TTC549 (cell line): ENCODE measurements around the gene PDLIM5.
"Not testable (repeated sequence)": the region's sequence is repeated elsewhere in the genome, so short reads cannot be mapped to it uniquely, and the experiment has no call there.

Experiments used
- FAIRE-seq: peaks from 2 replicates; lab custom pipeline; 2012; peaks lifted over from hg19 to GRCh38; lab: Jason Lieb, UNC

Gene PDLIM5

DNA sequence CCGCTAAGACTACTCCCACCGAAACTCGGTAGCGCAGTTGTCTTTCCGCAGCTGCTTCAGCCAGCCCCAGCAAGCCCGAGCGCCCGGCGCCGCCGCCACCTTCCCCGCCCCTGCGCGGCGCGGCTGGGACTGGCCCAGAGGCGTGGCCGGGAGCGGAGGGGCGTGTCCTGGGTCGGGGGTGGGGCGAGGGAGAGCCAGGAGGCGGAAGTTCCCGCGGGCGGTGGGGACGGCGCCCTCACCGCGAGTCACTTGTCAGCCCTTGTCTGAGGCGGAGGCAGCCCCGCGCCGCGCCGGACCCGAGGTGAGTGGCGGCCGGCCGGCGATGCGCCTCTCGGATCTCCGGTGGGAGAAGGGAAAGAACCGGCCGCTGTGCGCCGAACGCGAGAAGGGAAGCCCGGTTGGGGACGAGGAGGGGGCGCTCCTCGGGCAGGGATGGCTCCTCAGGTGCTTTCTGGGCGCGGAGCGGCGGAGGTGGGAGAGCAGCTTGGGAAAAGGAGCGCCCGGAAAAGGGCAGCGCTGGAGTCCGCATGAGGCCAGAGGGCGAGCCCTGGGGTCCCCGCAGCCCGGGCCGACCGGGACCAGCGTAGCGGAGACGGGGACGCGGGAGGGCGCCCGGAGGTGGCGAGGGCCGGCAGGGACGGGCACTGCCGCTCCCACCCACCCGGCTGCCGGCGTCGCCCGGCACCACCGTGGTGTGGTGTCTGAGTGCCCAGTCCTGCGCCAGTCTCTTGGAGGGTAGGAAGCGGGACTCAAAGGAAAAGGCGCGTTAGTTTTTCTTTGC is at the start of gene PDLIM5:
PDLIM5 (plus strand) TSS at position 248 of the 781 bp plus-strand sequence. CDS start 3,347 bp downstream, outside the sequence.
- no peak for FAIRE-seq

DNA sequence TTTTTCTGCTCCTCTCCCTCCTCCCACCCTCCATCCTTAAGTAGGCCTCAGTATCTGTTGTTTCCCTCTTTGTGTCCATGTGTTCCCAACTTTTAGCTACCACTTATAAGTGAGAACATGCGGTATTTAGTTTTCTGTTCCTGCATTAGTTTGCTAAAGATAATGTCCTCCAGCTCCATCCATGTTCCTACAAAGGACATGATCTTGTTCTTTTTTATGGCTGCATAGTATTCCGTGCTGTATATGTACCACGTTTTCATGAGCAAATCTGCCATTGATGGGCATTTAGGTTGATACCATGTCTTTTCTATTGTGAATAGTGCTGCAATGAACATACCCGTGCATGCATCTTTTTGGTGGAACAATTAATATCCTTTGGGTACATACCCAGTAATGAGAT is 49.3 kb upstream of the PDLIM5 start:
- not testable (repeated sequence) for FAIRE-seq

DNA sequence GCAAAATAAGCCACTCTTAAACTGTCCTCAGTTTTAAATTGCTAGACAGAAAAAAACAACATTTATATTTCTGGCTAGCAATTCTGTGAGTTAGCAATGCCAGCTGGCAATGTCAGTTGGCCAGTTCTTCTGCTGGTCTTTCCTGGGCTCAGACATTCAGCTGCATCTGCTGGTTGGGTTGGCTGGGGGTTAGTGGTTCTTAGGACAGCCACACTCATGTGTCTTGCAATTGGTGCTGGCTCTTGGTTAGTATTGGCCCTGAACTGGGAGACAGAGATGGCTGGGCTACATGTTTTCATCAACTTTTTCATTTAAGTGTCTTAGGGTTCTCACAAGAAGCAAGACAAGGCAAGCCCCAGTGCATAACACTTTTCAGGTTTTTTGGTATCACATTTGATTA is 48.0 kb upstream of the PDLIM5 start:
- FAIRE-seq = no peak

GRCh38 chr4:94406668-94407437 is 44.9 kb upstream of the PDLIM5 start:
- FAIRE-seq = peak; percentile 85

DNA sequence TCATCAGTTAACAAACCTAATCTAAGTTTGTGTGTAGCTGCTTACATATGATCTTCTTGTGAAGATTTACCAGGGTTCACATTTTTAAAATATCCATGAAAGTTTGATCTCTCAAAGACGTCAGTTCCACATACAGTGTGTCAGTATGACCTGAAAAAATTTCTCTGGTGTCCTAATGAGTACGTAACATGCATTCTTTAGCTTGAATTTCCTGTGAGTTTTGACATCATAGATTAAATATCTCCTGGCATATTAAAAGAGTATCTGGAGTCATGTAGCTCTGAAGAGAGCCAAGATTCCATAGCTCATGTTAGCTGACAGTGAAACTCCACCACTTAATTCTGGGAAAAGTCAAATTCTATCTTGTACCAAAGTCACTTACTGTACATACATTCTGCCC is 43.9 kb upstream of the PDLIM5 start:
- FAIRE-seq = no peak

DNA sequence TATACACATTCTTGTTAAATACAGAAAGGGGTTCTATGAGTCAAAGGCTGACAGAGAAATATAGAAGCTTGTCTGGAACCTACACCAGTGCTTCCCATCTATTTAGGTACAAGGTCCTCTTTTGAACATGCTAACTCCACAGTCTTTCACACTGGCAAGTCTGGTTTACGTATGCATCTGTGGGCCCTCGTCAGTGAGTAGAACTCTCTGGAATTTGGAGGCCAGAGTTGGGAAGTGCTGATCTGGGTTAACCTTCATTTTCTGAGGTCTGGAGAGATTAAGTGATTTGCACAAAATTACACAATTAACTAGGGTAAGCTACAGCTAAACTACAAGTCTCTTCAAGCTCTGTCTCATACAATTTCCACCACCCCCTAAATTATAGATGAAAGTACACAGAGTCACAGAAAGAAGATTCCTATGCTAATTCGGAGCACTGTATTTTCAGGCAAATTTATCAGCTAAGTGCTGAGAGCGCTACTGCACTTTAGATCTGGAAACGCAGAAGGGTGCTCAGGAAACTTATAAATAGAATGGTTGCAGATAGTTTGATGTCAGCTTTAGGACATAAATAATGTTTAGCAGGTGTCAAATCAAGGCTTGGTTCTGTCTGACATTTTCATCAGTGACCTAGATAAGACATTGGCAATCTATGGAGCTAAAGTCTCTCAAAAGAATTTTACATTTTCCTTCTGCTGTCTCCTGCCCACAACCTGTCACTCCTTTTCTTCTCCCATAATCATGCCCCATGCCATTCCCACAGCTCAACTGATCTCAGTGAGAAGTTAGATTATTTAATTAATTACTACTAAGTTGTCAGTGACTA is 43.0 kb upstream of the PDLIM5 start:
- FAIRE-seq = no peak

GRCh38 chr4:94409375-94409679 is 42.4 kb upstream of the PDLIM5 start:
- no peak for FAIRE-seq

GRCh38 chr4:94409962-94410361 is 41.8 kb upstream of the PDLIM5 start:
- FAIRE-seq = no peak

GRCh38 chr4:94410678-94411206 is 41.0 kb upstream of the PDLIM5 start:
- FAIRE-seq = no peak

DNA sequence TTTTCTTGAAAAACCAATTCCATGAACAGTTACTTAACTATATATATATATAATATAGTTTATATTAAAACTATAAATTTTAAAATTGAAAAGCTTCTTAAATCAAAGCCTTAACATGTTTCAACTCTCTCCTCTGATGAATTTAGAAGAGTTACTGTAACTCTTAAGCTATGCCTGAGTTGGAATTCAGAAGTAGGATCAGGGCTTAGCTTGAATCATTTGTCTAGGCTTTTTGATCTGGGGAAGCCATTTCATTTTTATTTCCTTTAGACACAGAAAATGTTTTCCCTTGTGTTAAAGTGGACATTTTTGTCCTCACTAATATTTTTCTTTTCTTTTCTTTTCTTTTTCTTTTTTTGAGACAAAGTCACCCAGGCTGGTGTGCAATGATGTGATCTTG is 40.4 kb upstream of the PDLIM5 start:
- FAIRE-seq = no peak

DNA sequence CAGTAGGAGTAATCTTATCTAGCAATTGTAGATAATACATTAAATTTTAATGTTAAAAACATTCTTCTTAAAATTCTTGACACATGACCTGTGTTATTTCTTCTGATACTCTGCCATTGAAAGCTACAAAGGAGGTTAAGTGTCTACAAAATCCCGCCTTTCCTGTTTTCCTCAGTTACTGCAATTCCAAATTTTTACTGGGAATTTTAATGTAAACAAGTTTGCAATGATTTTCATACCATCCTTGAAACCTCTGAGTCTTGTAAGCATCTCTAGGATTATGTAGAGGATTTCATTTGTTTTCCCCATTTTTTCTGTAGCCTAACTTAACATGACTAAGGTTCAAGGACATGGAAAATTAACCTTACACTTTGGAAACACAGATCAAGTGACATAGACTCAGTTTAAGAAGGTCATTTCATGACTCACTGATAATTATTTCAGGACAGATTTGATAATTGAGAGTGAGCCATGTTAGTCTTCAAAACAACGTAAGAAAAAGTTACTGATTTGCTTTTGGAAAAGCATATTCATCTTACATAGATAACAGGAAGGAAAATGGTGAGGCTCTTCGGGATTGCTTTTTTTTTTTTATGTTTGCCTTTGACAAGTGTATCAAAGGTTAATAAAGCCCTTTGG is 39.6 kb upstream of the PDLIM5 start:
- FAIRE-seq = no peak

DNA sequence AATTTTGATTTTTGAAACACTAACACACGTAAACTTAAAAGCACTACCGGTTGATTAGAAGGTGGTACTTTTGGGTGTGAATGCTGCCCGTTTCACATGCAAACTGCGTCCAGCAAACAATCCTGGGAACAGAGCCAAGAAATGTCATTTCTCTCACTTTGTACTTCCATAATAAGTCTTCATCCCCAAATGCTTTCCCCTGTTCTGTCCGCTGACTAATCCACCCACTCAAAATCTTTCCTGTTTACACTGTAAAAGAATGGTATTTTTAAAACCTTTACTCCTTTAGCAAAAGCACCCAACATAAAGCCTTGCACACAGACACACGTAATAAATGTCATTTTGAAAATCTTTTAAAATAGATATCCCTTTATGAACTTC is 39.1 kb upstream of the PDLIM5 start:
- FAIRE-seq = no peak

- FAIRE-seq = no peak
Measured at GRCh38 chr4:94413085-94413840, 38.5 kb upstream of the PDLIM5 start.

GRCh38 chr4:94414907-94415306 is 36.8 kb upstream of the PDLIM5 start:
- no peak for FAIRE-seq

- no peak for FAIRE-seq
Measured at GRCh38 chr4:94415448-94415847, 36.3 kb upstream of the PDLIM5 start.

DNA sequence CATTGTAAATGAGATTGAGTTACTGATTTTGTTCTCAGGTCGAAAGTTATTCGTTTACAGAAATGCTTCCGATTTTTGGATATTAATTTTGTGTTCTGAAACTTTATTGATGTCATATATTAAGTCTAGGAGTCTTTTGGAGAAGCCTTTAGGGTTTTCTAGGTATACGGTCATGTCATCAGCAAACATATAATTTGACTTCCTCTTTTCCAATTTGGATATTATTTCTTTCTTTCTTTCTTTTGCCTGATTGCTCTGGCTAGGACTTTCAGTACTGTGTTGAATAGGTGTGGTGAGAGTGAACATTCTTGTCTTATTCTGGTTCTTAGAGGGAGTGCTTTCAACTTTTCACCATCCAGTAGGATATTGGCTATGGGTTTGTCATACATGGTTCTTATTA is 35.4 kb upstream of the PDLIM5 start:
- no peak for FAIRE-seq

DNA sequence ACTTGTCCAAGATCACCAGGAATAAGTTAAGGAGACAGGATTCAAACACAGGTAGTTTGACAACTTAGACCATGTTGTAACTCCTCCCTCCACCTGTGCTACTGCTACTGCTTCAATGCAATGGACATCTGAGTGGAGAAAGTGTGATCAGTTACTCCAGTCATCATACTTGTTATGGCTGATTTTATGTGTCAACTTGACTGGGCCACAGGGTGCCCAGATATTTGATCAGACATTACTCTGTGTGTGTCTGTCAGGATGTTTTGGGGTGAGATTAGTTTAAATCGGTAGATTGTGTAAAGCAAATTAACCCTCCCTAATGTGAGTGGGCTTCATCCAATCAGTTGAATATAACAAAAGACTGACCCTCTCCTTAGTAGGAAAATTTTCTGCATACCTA is 34.8 kb upstream of the PDLIM5 start:
- no peak for FAIRE-seq

GRCh38 chr4:94419549-94419948 is 32.2 kb upstream of the PDLIM5 start:
- FAIRE-seq = no peak

- no peak for FAIRE-seq
Measured at GRCh38 chr4:94419956-94420355, 31.8 kb upstream of the PDLIM5 start.

DNA sequence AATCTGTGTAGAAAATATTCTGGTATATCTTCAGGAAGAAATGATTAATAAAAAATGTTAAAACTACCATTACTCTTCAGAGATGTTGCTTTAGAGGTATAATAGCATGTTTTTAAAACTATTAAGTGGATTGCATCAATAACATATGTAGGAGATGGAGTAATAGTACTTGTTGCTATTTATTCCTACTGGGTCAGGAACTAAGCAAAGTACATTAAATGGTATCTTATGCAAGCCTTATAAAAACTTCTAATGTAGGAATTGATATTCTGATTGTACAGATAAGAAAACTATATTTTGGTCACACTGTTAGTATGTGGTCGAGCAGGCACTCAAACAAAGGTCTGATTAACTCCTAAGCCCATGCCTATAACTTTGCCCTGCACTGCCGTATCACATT is 31.4 kb upstream of the PDLIM5 start:
- no peak for FAIRE-seq

DNA sequence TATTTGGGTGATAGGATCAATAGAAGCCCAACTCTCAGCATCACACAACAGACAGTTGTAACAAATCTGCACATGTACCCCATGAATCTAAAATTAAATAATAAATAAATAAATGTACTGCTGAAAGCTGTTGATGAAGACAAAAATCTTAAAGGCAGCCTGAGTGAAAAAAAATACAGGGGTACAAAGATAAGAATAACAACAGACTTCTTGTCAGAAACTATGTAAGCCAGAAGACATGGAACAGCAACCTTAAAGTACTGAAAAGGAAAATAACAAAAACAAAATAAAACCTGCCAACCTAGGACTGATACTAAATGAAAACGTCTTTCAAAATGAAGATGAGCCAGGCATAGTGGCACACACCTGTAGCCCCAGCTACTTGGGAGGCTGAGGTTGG is 25.0 kb upstream of the PDLIM5 start:
- no peak for FAIRE-seq

GRCh38 chr4:94428884-94429283 is 22.9 kb upstream of the PDLIM5 start:
- FAIRE-seq = no peak
